Mucosa of descending colon (tissue), 3 donors: ENCODE measurements around the gene PACC1. TPM values are rescaled to one million over a fixed set of nuclear protein-coding genes. Genes with fewer than 3 reads are reported as not detected.
"Not testable (repeated sequence)": the region's sequence is repeated elsewhere in the genome, so short reads cannot be mapped to it uniquely, and the experiment has no call there.

Experiments
- ATAC-seq: fragments of 200-7000 bp; cut with Tn5 transposase; one replicate; pipeline ENCODE4 v1.9.1; 2020; ENCODE audit warnings: mild to moderate bottlenecking, moderate library complexity
- DNase-seq, 3 donors: peaks; one replicate each; pipeline ENCODE4 v3.0.0-alpha.2; 2020
- H3K36me3 ChIP-seq: fragments of 200-600 bp; one replicate; pipeline ENCODE4 v1.8.0; 2021; ENCODE audit warnings: low read depth, mild to moderate bottlenecking
- H3K4me1 ChIP-seq: fragments of 200-600 bp; one replicate; pipeline ENCODE4 v1.8.0; 2021; ENCODE audit warnings: low read depth, mild to moderate bottlenecking
- H3K4me3 ChIP-seq: fragments of 200-600 bp; one replicate; pipeline ENCODE4 v1.8.0; 2021; ENCODE audit warnings: mild to moderate bottlenecking
- H3K9me3 ChIP-seq: fragments of 200-600 bp; one replicate; pipeline ENCODE4 v1.8.0; 2021; ENCODE audit warnings: mild to moderate bottlenecking
- intact Hi-C, 2 donors: fragments of 100-400 bp; cut with DNase I in 1 of 2; cut with micrococcal nuclease in 1 of 2; formaldehyde crosslinking; loops; one replicate each; pipeline versions ENCODE4 v1.11.0 to v1.11.1; 2022; cut with DNase I, micrococcal nuclease
- total RNA-seq, 3 donors: library from RNA; stranded (reverse); fragmentation: NEBNext Ultra II Directional in 2 of 3; extraction: Animal tissue kit (Norgen Biotek cat#: 25700) in 2 of 3; gene quantifications; one replicate each; pipeline versions ENCODE4 v1.2.1 to v1.2.4, GENCODE V29; 2021 to 2023
- TF ChIP-seq, protein P1 (sequence below): fragments of 200-600 bp; IDR thresholded peaks from one replicate; pipeline ENCODE4 v1.8.0; 2022; ENCODE audit warnings: antibody characterized with exemption, mild to moderate bottlenecking
- donor health status: DM: no; HTN: no; CAD: no; lungs with moderate emphysema.
- donor health status: DM: no; HTN: no; CAD: no.
- donor health status: DM: no; HTN: yes; CAD: no.

Gene PACC1
- total RNA-seq, 3 donors from 2014 or later = 2.5 to 4.4 (median 3.4) TPM

GRCh38 chr1:212401042-212401441, 13.6 kb downstream of the PACC1 start:
- H3K36me3 ChIP-seq = no peaks in the 10 kb centered on the region
- TF ChIP-seq, protein P1, sequence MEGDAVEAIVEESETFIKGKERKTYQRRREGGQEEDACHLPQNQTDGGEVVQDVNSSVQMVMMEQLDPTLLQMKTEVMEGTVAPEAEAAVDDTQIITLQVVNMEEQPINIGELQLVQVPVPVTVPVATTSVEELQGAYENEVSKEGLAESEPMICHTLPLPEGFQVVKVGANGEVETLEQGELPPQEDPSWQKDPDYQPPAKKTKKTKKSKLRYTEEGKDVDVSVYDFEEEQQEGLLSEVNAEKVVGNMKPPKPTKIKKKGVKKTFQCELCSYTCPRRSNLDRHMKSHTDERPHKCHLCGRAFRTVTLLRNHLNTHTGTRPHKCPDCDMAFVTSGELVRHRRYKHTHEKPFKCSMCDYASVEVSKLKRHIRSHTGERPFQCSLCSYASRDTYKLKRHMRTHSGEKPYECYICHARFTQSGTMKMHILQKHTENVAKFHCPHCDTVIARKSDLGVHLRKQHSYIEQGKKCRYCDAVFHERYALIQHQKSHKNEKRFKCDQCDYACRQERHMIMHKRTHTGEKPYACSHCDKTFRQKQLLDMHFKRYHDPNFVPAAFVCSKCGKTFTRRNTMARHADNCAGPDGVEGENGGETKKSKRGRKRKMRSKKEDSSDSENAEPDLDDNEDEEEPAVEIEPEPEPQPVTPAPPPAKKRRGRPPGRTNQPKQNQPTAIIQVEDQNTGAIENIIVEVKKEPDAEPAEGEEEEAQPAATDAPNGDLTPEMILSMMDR = no peak
- no peak overlapping the region for H3K4me3 ChIP-seq
- no peak for ATAC-seq
- no peak for DNase-seq
- H3K9me3 ChIP-seq = peaks cover 11% of the 10 kb centered on the region
- H3K4me1 ChIP-seq = no peaks in the 10 kb centered on the region
- intact Hi-C loops = no loop called here

DNA sequence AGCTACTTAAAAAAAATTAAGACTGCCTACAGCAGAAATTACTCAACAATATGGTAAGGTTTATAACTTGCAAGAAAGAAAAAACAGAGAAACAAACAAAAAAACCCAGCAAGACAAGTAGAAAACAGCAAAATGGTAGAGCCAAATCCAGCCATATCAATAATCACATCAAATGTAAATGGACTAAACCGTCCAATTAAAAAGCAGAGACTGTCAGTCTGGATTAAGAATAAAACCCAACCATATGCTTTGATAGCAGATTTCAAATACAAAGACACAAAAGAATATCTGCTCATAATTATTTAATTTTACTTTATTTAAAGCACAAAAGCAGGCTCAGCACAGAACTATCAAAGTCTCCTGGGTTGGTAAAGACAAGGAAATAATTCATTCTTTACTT, 17.5 kb downstream of the PACC1 start:
- no peaks in the 10 kb centered on the region for H3K36me3 ChIP-seq
- TF ChIP-seq, protein P1 = no peak
- no peak for DNase-seq
- H3K9me3 ChIP-seq = peaks cover 12% of the 10 kb centered on the region
- no peak for ATAC-seq
- intact Hi-C loops = no loop called here
- H3K4me3 ChIP-seq = no peak overlapping the region
- H3K4me1 ChIP-seq = no peaks in the 10 kb centered on the region

GRCh38 chr1:212396638-212397037, 18.0 kb downstream of the PACC1 start:
- Histone ChIP-seq H3K4me1 (no peaks in the 10 kb centered on the region), H3K36me3 (no peaks in the 10 kb centered on the region), H3K9me3 (peaks cover 12% of the 10 kb centered on the region), H3K4me3 (no peak overlapping the region)
- ATAC-seq (no peak), DNase-seq (no peak)
- TF ChIP-seq, protein P1 = no peak
- intact Hi-C loops = no loop called here

- H3K36me3 ChIP-seq, DNase-seq, H3K4me3 ChIP-seq, ATAC-seq, H3K4me1 ChIP-seq, intact Hi-C loops: not testable (repeated sequence)
- peaks cover 12% of the 10 kb centered on the region for H3K9me3 ChIP-seq
These were observed 18.8 kb downstream of the PACC1 start for GRCh38 chr1:212395678-212396437.

DNA sequence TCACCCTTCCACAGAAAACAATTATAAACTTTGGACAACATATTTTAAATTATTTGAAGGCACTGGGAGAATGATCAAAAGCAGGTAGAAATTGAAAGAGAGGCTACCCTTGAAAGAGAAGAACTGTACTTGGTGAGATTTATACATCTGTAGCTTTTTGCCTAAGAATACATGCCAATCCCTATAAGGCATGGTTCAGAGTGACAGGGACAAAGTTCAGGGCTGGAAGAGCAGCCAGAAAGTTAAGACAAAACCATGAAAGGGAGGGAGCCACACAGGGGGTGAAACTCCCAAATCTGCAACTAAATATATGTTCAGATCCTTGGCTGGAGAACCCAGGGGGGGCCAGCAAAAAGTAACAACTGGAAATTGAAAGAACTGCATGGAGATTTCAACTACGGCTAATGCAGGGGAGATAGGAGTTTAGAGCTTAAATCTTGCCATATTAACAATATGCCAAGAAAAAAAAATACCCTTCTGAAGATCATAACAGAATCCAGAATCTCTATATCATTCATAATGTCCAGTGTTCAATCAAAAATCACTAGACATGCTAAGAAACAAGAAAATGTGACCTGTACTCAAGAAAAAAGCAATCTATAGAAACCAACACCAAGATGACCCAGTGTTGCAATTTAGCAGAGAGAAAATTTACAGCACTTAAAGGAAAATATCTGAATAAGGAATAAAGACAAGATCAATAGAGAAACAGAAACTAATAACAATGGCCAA, 25.5 kb downstream of the PACC1 start:
- TF ChIP-seq, protein P1 = no peak
- ATAC-seq = no peak
- no peak overlapping the region for H3K4me3 ChIP-seq
- intact Hi-C loops = no loop called here
- DNase-seq = no peak
- H3K4me1 ChIP-seq = no peaks in the 10 kb centered on the region
- no peaks in the 10 kb centered on the region for H3K36me3 ChIP-seq
- peaks cover 12% of the 10 kb centered on the region for H3K9me3 ChIP-seq

GRCh38 chr1:212386029-212386428, 28.7 kb downstream of the PACC1 start:
- intact Hi-C loops = no loop called here
- peaks cover 12% of the 10 kb centered on the region for H3K9me3 ChIP-seq
- no peak overlapping the region for H3K4me3 ChIP-seq
- no peak for DNase-seq
- no peaks in the 10 kb centered on the region for H3K4me1 ChIP-seq
- ATAC-seq = no peak
- no peaks in the 10 kb centered on the region for H3K36me3 ChIP-seq
- TF ChIP-seq, protein P1 = no peak
